ENCODE measurements around the gene OTUB2.

- TF ChIP-seq POLR2A (IDR thresholded peaks at IDR 0.05) = no peak
- TF ChIP-seq POLR2AphosphoS5 (IDR thresholded peaks at IDR 0.05; ENCODE audit: insufficient read depth in 1 of 2, low read depth in 1 of 2) = no peak
- TF ChIP-seq, protein P1, sequence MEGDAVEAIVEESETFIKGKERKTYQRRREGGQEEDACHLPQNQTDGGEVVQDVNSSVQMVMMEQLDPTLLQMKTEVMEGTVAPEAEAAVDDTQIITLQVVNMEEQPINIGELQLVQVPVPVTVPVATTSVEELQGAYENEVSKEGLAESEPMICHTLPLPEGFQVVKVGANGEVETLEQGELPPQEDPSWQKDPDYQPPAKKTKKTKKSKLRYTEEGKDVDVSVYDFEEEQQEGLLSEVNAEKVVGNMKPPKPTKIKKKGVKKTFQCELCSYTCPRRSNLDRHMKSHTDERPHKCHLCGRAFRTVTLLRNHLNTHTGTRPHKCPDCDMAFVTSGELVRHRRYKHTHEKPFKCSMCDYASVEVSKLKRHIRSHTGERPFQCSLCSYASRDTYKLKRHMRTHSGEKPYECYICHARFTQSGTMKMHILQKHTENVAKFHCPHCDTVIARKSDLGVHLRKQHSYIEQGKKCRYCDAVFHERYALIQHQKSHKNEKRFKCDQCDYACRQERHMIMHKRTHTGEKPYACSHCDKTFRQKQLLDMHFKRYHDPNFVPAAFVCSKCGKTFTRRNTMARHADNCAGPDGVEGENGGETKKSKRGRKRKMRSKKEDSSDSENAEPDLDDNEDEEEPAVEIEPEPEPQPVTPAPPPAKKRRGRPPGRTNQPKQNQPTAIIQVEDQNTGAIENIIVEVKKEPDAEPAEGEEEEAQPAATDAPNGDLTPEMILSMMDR (IDR thresholded peaks at IDR 0.05) = no peak
Observed at GRCh38 chr14:94054936-94055335, 28.8 kb downstream of the OTUB2 start.

All from vagina (tissue), 2 donors.